ENCODE results near the gene EEF1B2. TPM values are rescaled to one million over a fixed set of nuclear protein-coding genes. Genes with fewer than 3 reads are reported as not detected.

The EEF1B2 gene
- total RNA-seq, 1 donor = 477 TPM

DNA sequence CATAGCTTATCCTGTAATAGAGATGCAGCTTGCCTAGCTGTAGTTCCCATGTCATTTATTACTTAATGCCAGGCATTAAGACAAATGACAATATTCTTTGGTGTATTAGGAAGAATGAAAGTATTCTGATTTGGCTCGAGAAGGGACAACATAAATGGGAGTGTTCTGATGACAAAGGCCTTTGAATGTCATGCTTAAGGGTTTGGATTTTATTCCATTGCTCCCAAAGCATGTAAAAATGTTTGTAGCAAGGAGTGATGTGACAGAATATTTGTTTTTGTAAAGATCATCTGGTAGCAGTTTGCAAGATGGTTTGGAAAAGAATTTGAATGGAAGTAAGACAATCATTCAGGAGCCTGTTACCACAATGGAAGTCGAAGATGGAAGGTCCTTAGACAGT lies 30.4 kb downstream of the EEF1B2 start:
- no peak overlapping the region for H3K4me3 ChIP-seq (ENCODE audit: low read depth, low read length)
- TF ChIP-seq, protein P1, sequence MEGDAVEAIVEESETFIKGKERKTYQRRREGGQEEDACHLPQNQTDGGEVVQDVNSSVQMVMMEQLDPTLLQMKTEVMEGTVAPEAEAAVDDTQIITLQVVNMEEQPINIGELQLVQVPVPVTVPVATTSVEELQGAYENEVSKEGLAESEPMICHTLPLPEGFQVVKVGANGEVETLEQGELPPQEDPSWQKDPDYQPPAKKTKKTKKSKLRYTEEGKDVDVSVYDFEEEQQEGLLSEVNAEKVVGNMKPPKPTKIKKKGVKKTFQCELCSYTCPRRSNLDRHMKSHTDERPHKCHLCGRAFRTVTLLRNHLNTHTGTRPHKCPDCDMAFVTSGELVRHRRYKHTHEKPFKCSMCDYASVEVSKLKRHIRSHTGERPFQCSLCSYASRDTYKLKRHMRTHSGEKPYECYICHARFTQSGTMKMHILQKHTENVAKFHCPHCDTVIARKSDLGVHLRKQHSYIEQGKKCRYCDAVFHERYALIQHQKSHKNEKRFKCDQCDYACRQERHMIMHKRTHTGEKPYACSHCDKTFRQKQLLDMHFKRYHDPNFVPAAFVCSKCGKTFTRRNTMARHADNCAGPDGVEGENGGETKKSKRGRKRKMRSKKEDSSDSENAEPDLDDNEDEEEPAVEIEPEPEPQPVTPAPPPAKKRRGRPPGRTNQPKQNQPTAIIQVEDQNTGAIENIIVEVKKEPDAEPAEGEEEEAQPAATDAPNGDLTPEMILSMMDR (IDR thresholded peaks at IDR 0.05; ENCODE audit: insufficient read depth, low read depth, low read length) = no peak
- no peak for DNase-seq (ENCODE audit: low read depth)

GRCh38 chr2:206190689-206191088 lies 31.0 kb downstream of the EEF1B2 start:
- TF ChIP-seq, protein P1 (IDR thresholded peaks at IDR 0.05; ENCODE audit: insufficient read depth, low read depth, low read length) = no peak
- H3K4me3 ChIP-seq (ENCODE audit: low read depth, low read length) = no peak overlapping the region
- DNase-seq (ENCODE audit: low read depth) = no peak

DNA sequence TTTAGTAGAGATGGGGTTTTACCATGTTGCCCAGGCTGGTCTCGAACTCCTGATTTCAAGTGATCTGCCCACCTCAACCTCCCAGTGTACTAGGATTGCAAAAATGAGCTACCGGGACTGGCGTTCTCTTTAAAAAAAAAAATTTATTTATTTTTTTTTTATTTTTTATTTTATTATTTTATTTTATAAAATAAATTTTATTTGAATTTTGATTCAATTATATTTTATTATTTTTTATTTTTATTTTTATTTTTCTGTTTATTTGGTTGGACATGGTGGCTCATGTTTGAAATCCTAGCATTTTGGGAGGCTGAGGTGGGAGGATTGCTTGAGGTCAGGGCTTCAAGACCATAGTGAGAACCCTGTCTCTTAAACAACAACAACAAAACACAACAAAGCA lies 32.5 kb downstream of the EEF1B2 start:
- TF ChIP-seq, protein P1 (IDR thresholded peaks at IDR 0.05; ENCODE audit: insufficient read depth, low read depth, low read length) = no peak
- H3K4me3 ChIP-seq (ENCODE audit: low read depth, low read length) = no peak overlapping the region
- no peak for DNase-seq (ENCODE audit: low read depth)

DNA sequence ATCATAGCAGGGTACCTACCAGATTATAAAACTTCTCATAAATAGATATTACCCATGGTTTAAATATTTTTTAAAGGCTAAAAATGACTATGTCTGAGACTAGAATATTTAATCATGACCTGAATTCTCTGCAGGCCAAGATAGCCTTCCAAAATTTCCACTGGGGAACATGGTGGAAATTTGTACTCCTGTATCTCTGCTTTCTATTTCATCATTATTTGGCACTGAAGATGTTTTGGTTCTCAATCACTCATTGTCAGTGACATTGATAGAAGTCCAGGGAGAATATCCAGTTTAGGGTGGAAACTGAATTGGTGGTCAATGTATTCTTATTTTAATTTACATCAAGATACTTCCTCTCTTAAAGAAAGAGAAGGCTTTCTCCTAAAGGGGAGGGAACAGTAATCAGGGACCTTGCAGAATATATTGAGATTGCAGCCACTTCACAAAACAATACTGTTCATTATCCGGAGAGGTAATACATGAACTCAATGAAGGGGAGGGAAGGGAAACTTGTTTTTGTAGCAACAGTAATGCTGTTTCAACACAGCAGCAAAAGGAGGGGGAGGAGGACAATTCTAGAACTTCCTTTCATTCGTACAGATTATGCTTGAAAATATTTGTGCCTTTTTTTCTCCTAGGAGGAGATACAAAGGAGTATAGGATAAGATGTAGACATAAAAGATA lies 34.1 kb downstream of the EEF1B2 start:
- no peak for DNase-seq (ENCODE audit: low read depth)
- no peak overlapping the region for H3K4me3 ChIP-seq (ENCODE audit: low read depth, low read length)
- TF ChIP-seq, protein P1 (IDR thresholded peaks at IDR 0.05; ENCODE audit: insufficient read depth, low read depth, low read length) = no peak

GRCh38 chr2:206198677-206199076 lies 39.0 kb downstream of the EEF1B2 start:
- TF ChIP-seq, protein P1 (IDR thresholded peaks at IDR 0.05; ENCODE audit: insufficient read depth, low read depth, low read length) = no peak
- peak; percentile 68 for DNase-seq (ENCODE audit: low read depth)
- no peak overlapping the region for H3K4me3 ChIP-seq (ENCODE audit: low read depth, low read length)

- no peak overlapping the region for H3K4me3 ChIP-seq (ENCODE audit: low read depth, low read length)
- TF ChIP-seq, protein P1 (IDR thresholded peaks at IDR 0.05; ENCODE audit: insufficient read depth, low read depth, low read length) = no peak
- DNase-seq (ENCODE audit: low read depth) = no peak
Measured at GRCh38 chr2:206201075-206201848, 41.6 kb downstream of the EEF1B2 start.
